Measurements from ENCODE around the gene HTR4. TPM values are rescaled to one million over a fixed set of nuclear protein-coding genes. Genes with fewer than 3 reads are reported as not detected.

HTR4 gene
- polyA plus RNA-seq, 1 of the 3 experiments (the other 2 are of a cell fraction): not detected

- CTCF ChIA-PET: interaction anchor here (0.9 to 1.3 kb wide), 5 partner anchors 8 to 632 kb away, joined by 3 to 5 read pairs (median 3); no protein-coding TSS in a partner anchor
- no peak overlapping the region for H3K4me2 ChIP-seq
Observed at GRCh38 chr5:148482196-148482595, 172.1 kb downstream of the HTR4 start.

GRCh38 chr5:148477429-148477828 lies 176.9 kb downstream of the HTR4 start:
- no peaks in the 10 kb centered on the region for H3K9me2 ChIP-seq
- TF ChIP-seq REST (IDR thresholded peaks at IDR 0.05; ENCODE audit: low read depth, low read length): no peak
- no peak for TF ChIP-seq RXRA (IDR thresholded peaks at IDR 0.05; ENCODE audit: borderline replicate concordance, low read depth)
- TF ChIP-seq MEF2A (IDR thresholded peaks at IDR 0.05; ENCODE audit: borderline replicate concordance, low read depth): no peak
- TF ChIP-seq YY1 (IDR thresholded peaks at IDR 0.05; ENCODE audit: low read depth): no peak
- TF ChIP-seq TAF1 (IDR thresholded peaks at IDR 0.05; ENCODE audit: borderline replicate concordance, low read depth, low read length): no peak
- TF ChIP-seq, protein P1, sequence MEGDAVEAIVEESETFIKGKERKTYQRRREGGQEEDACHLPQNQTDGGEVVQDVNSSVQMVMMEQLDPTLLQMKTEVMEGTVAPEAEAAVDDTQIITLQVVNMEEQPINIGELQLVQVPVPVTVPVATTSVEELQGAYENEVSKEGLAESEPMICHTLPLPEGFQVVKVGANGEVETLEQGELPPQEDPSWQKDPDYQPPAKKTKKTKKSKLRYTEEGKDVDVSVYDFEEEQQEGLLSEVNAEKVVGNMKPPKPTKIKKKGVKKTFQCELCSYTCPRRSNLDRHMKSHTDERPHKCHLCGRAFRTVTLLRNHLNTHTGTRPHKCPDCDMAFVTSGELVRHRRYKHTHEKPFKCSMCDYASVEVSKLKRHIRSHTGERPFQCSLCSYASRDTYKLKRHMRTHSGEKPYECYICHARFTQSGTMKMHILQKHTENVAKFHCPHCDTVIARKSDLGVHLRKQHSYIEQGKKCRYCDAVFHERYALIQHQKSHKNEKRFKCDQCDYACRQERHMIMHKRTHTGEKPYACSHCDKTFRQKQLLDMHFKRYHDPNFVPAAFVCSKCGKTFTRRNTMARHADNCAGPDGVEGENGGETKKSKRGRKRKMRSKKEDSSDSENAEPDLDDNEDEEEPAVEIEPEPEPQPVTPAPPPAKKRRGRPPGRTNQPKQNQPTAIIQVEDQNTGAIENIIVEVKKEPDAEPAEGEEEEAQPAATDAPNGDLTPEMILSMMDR (IDR thresholded peaks at IDR 0.05): no peak
- H3K36me3 ChIP-seq (replicated peaks in 1 of 2; ENCODE audit: control insufficient read depth in 1 of 2, insufficient read depth in 2 of 2, low read length in 1 of 2): no peaks in the 10 kb centered on the region
- no peak overlapping the region for H3K4me3 ChIP-seq (ENCODE audit: low read depth in 2 of 2, low read length in 1 of 2)
- H4K20me1 ChIP-seq (ENCODE audit: insufficient read depth): no peaks in the 10 kb centered on the region
- H3K4me2 ChIP-seq: no peak overlapping the region
- DNase-seq: no peak
- no peak overlapping the region for H2AFZ ChIP-seq (ENCODE audit: low read depth)
- no peaks in the 10 kb centered on the region for H3K4me1 ChIP-seq (ENCODE audit: control insufficient read depth in 1 of 2, insufficient read depth in 2 of 2, low read depth in 1 of 2, low read length in 1 of 2)
- H3K9ac ChIP-seq: no peak overlapping the region
- CTCF ChIA-PET: interaction anchor here (3.4 kb wide), 1 partner anchor 253 kb away, joined by 14 read pairs; no protein-coding TSS in a partner anchor
- no peaks in the 10 kb centered on the region for H3K27me3 ChIP-seq (ENCODE audit: insufficient read depth)
- POLR2A ChIA-PET: no interaction called here
- 21% methylated on average over 3 of the region's 3 CpGs for WGBS (ENCODE audit: low lambda C conversion rate)
- no peaks in the 10 kb centered on the region for H3K79me2 ChIP-seq (ENCODE audit: insufficient read depth)
- H3K27ac ChIP-seq (ENCODE audit: low read depth in 2 of 2, low read length in 1 of 2): no peak overlapping the region
- H3F3A ChIP-seq (replicated peaks; ENCODE audit: insufficient read depth): peaks cover 3% of the 10 kb centered on the region
- no peaks in the 10 kb centered on the region for H3K9me3 ChIP-seq

More at GRCh38 chr5:148482196-148482595, 172.1 kb downstream of the HTR4 start:
- Histone ChIP-seq H3K27ac (ENCODE audit: low read depth in 2 of 2, low read length in 1 of 2) (no peak overlapping the region), H3F3A (replicated peaks; ENCODE audit: insufficient read depth) (no peaks in the 10 kb centered on the region), H3K4me3 (ENCODE audit: low read depth in 2 of 2, low read length in 1 of 2) (no peak overlapping the region), H3K79me2 (ENCODE audit: insufficient read depth) (no peaks in the 10 kb centered on the region), H4K20me1 (ENCODE audit: insufficient read depth) (no peaks in the 10 kb centered on the region), H3K9me2 (no peaks in the 10 kb centered on the region), H3K27me3 (ENCODE audit: insufficient read depth) (no peaks in the 10 kb centered on the region), H2AFZ (ENCODE audit: low read depth) (no peak overlapping the region), H3K9ac (no peak overlapping the region), H3K36me3 (replicated peaks in 1 of 2; ENCODE audit: control insufficient read depth in 1 of 2, insufficient read depth in 2 of 2, low read length in 1 of 2) (no peaks in the 10 kb centered on the region), H3K4me1 (ENCODE audit: control insufficient read depth in 1 of 2, insufficient read depth in 2 of 2, low read depth in 1 of 2, low read length in 1 of 2) (no peaks in the 10 kb centered on the region), H3K9me3 (no peaks in the 10 kb centered on the region)
- POLR2A ChIA-PET: no interaction called here
- TF ChIP-seq FOXJ3 (CRISPR knock-in tag; IDR thresholded peaks at IDR 0.05) (no peak), GABPA (IDR thresholded peaks at IDR 0.05; ENCODE audit: low read depth) (no peak), RXRA (IDR thresholded peaks at IDR 0.05; ENCODE audit: borderline replicate concordance, low read depth) (no peak), NFIC (IDR thresholded peaks at IDR 0.05; ENCODE audit: borderline replicate concordance) (no peak), RFX5 (IDR thresholded peaks at IDR 0.05; ENCODE audit: low read length) (no peak), YY1 (IDR thresholded peaks at IDR 0.05; ENCODE audit: low read depth) (no peak), REST (IDR thresholded peaks at IDR 0.05; ENCODE audit: low read depth, low read length) (no peak), USF1 (IDR thresholded peaks at IDR 0.05; ENCODE audit: borderline replicate concordance, low read depth) (no peak), RCOR1 (IDR thresholded peaks at IDR 0.05; ENCODE audit: low read length) (no peak), NRF1 (IDR thresholded peaks at IDR 0.05; ENCODE audit: low read depth, low read length) (no peak)
- no peak for DNase-seq
- 52% methylated on average over 7 of the region's 7 CpGs for WGBS (ENCODE audit: low lambda C conversion rate)

All from SK-N-SH (cell line).